HEK293T (cell line): ENCODE data around the gene PRKAG2.

ENCODE experiments used
- CTBP1 ChIP-seq: fragments of 450-650 bp; IDR thresholded peaks from 2 replicates; pipeline ENCODE4 v1.6.1; 2016; ENCODE audit warnings: borderline replicate concordance
- ELF4 ChIP-seq: fragments of 450-650 bp; IDR thresholded peaks from 2 replicates; pipeline ENCODE4 v1.6.1; 2017; ENCODE audit warnings: antibody characterized with exemption
- FOXA1 ChIP-seq: fragments of 450-650 bp; IDR thresholded peaks from 2 replicates; pipeline ENCODE4 v1.6.1; 2016; ENCODE audit warnings: mild to moderate bottlenecking
- SP1 ChIP-seq: fragments of 450-650 bp; IDR thresholded peaks from 2 replicates; pipeline ENCODE4 v1.6.1; 2017

- TF ChIP-seq FOXA1 (no peak), CTBP1 (no peak), ELF4 (no peak), SP1 (no peak)
These were observed 49.4 kb upstream of the PRKAG2 start for GRCh38 chr7:151926336-151926712.
